Type B pancreatic cell (in vitro differentiated cells): ENCODE results near the gene AFF3. TPM values are rescaled to one million over a fixed set of nuclear protein-coding genes. Genes with fewer than 3 reads are reported as not detected.

Experiments
- DNase-seq: peaks from one replicate; pipeline ENCODE4 v3.0.0; 2021; ENCODE audit warnings: mixed read lengths; ENCODE audit not compliant: unreplicated experiment; ENCODE audit errors: extremely low spot score
- H3K27ac Mint-ChIP-seq: 2 replicates; pipeline ENCODE4 v1.8.0; 2021; ENCODE audit warnings: mild to moderate bottlenecking, mixed read lengths
- H3K27me3 Mint-ChIP-seq: 2 replicates; pipeline ENCODE4 v1.8.0; 2021; ENCODE audit warnings: mixed read lengths
- H3K36me3 Mint-ChIP-seq: 2 replicates; pipeline ENCODE4 v1.8.0; 2021; ENCODE audit warnings: mixed read lengths
- H3K4me1 Mint-ChIP-seq: one replicate; pipeline ENCODE4 v1.8.0; 2021; ENCODE audit warnings: mixed read lengths; ENCODE audit not compliant: unreplicated experiment
- H3K4me3 Mint-ChIP-seq: 2 replicates; pipeline ENCODE4 v1.8.0; 2021; ENCODE audit warnings: mild to moderate bottlenecking, mixed read lengths
- H3K9me3 Mint-ChIP-seq: 2 replicates; pipeline ENCODE4 v1.8.0; 2021; ENCODE audit warnings: mixed read lengths
- total RNA-seq: library from RNA; stranded (reverse); gene quantifications from 2 replicates; pipeline ENCODE4 v1.2.1, GENCODE V29; 2021; ENCODE audit warnings: low replicate concordance
- TF ChIP-seq, protein P1 (sequence below): fragments of 200-600 bp; sonication (generic); conservative IDR thresholded peaks from 2 replicates; pipeline ENCODE4 v1.5.0; 2021; ENCODE audit warnings: antibody characterized with exemption, mild to moderate bottlenecking

Gene AFF3
- total RNA-seq, 1 donor from 2014 or later, result 29.2 TPM

DNA sequence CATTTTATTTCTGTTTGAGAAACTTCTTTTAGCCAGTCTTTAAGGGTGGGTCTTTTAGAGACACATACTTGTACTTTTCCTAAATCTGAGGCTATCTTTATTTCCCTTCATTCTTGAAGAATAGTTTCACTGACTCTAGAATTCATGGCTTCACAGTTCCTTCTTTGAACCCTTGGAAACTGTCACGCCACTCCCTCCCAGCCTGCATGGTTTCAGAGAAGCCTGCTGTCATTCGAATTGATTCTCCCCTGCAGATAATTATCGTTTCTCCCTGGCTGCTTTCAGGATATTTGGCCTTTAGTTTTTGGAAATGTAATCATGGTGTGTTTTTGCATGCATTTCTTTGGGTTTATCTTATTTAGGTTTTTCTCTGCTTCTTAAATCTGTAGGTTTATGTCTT lies 580.6 kb downstream of the AFF3 start:
- Mint-ChIP-seq H3K36me3 (no peaks in the 10 kb centered on the region), H3K4me1 (peaks cover 17% of the 10 kb centered on the region), H3K9me3 (no peaks in the 10 kb centered on the region), H3K4me3 (no peak overlapping the region), H3K27ac (no peak overlapping the region), H3K27me3 (peaks cover 3% of the 10 kb centered on the region)
- TF ChIP-seq, protein P1, sequence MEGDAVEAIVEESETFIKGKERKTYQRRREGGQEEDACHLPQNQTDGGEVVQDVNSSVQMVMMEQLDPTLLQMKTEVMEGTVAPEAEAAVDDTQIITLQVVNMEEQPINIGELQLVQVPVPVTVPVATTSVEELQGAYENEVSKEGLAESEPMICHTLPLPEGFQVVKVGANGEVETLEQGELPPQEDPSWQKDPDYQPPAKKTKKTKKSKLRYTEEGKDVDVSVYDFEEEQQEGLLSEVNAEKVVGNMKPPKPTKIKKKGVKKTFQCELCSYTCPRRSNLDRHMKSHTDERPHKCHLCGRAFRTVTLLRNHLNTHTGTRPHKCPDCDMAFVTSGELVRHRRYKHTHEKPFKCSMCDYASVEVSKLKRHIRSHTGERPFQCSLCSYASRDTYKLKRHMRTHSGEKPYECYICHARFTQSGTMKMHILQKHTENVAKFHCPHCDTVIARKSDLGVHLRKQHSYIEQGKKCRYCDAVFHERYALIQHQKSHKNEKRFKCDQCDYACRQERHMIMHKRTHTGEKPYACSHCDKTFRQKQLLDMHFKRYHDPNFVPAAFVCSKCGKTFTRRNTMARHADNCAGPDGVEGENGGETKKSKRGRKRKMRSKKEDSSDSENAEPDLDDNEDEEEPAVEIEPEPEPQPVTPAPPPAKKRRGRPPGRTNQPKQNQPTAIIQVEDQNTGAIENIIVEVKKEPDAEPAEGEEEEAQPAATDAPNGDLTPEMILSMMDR, result no peak
- no peak for DNase-seq

DNA sequence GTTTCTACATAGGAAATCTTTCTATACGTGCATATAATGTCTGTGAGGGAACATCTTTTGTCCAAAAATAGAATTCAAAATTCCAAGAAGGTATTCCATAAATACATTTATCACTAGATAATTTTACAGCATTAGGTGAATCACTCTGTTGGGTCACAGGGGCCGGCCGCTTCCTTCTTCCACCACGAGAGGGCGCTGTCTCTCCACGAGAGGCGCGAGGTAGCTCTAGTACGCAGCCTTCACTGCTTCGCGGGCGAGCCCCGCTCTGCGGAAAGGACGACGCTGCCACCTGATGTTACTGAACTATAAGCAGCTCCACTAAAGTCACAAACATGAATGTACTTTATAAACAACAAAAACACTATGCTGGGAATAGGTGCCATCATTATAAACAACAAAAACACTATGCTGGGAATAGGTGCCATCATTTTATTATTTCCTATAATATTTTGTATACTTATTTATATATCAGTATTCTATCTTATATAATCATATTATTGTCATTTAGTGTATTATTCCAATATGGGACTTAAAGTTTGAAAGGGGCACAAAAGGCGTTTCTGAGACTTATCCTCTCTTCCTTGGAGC lies 583.2 kb downstream of the AFF3 start:
- Mint-ChIP-seq H3K4me1 (peaks cover 13% of the 10 kb centered on the region), H3K4me3 (no peak overlapping the region), H3K36me3 (no peaks in the 10 kb centered on the region), H3K27ac (no peak overlapping the region), H3K9me3 (no peaks in the 10 kb centered on the region), H3K27me3 (peaks cover 11% of the 10 kb centered on the region)
- peak; percentile 88 for DNase-seq
- TF ChIP-seq, protein P1, result peak; percentile 99

DNA sequence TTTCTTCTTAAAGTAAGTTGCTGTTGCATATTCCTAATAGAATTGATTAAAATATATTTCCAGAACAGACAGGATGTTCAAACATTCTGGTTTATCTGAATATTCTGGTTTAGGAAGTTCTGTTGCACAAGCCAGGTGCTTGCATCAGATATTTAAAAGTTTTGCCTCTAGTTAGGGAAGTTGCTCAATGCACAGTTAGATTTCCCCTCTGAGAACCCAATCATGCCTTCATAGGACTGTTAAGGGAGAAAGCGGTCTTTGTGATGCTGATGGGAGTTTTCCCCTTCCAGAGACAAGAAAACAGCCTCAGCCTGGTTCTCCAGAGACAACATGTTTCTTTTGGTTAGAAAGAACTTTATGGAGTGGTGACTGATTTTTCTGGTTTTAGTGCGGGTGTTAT lies 587.0 kb downstream of the AFF3 start:
- no peak overlapping the region for H3K4me3 Mint-ChIP-seq
- TF ChIP-seq, protein P1, result no peak
- DNase-seq, result no peak
- H3K27ac Mint-ChIP-seq, result no peak overlapping the region
- peaks cover 18% of the 10 kb centered on the region for H3K27me3 Mint-ChIP-seq
- H3K4me1 Mint-ChIP-seq, result peaks cover 5% of the 10 kb centered on the region
- no peaks in the 10 kb centered on the region for H3K9me3 Mint-ChIP-seq
- no peaks in the 10 kb centered on the region for H3K36me3 Mint-ChIP-seq

DNA sequence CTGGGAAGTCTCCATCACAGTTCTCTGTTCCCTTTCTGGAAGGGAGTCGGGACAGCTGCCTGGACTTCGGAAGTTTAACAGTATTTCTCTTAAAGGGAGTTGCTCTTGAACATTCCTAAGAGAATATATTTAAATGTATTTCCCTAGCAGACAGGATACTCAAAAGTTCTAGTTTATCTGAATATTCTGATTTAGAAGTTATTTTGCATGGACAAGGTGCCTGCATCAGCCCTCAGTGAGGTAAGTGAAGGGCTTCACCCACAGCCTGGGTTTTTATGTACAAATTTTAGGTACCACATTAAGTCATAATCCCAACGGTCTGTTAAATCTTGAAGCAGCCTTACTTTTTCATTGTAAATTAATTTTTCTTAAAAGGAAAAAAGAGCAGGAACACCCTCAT lies 587.5 kb downstream of the AFF3 start:
- no peaks in the 10 kb centered on the region for H3K36me3 Mint-ChIP-seq
- H3K27ac Mint-ChIP-seq, result no peak overlapping the region
- no peaks in the 10 kb centered on the region for H3K9me3 Mint-ChIP-seq
- peaks cover 18% of the 10 kb centered on the region for H3K27me3 Mint-ChIP-seq
- peaks cover 5% of the 10 kb centered on the region for H3K4me1 Mint-ChIP-seq
- no peak for DNase-seq
- no peak overlapping the region for H3K4me3 Mint-ChIP-seq
- TF ChIP-seq, protein P1, result no peak

DNA sequence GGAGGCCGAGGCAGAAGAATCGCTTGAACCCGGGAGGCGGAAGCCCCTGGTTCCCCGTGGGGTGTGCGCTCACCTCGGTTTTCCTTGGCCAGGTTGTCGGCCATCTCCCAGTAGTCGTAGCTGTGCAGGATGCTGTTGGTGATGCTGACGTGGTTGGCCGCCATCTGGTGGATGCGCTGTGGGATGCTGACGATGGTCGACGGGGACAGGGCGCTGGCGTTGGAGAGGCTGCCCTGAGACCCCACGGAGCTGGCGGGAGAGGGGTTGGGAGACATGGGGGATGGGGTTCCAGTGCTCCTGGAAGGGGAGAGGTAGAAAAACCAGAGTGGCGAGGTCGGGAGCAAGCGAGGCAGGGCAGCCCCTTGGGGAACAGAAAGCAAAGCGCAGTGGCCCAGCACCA lies 588.2 kb downstream of the AFF3 start:
- peak overlapping the region; percentile 79 for H3K4me3 Mint-ChIP-seq
- no peak overlapping the region for H3K27ac Mint-ChIP-seq
- H3K4me1 Mint-ChIP-seq, result peaks cover 5% of the 10 kb centered on the region
- H3K27me3 Mint-ChIP-seq, result peaks cover 17% of the 10 kb centered on the region
- DNase-seq, result no peak
- no peaks in the 10 kb centered on the region for H3K36me3 Mint-ChIP-seq
- TF ChIP-seq, protein P1, result peak; percentile 44
- H3K9me3 Mint-ChIP-seq, result no peaks in the 10 kb centered on the region

DNA sequence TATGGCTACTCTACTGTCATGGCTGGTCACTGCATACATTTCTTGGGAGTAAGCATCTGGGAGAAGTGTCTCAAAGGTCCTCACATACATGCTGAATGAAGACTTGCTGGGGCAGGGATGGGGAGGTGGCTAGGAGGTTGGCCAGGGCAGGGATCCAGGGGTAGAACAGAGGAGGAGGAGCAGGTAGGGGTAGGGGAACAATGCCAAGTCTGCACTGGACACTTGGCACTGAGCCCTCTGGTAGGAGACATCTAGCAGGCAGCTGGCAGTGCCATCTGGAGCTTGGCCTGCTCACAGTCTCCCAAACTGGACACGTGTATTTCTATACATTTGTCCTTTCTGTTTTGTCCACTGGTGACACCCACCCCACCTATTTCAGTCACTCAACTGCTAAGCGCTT lies 589.9 kb downstream of the AFF3 start:
- no peaks in the 10 kb centered on the region for H3K4me1 Mint-ChIP-seq
- no peaks in the 10 kb centered on the region for H3K36me3 Mint-ChIP-seq
- no peak for DNase-seq
- H3K9me3 Mint-ChIP-seq, result no peaks in the 10 kb centered on the region
- peaks cover 15% of the 10 kb centered on the region for H3K27me3 Mint-ChIP-seq
- H3K27ac Mint-ChIP-seq, result no peak overlapping the region
- H3K4me3 Mint-ChIP-seq, result no peak overlapping the region
- TF ChIP-seq, protein P1, result no peak
